Neuronal stem cell (in vitro differentiated cells): Measurements from ENCODE around the gene CBX3.

Experiments used
- DNase-seq: peaks from one replicate; pipeline ENCODE4 v3.0.0-alpha.2; 2013; ENCODE audit warnings: low spot score
- H2AFZ ChIP-seq: one replicate; pipeline ENCODE4 v1.6.1; 2013; ENCODE audit warnings: mild to moderate bottlenecking, low read length, inconsistent platforms
- H2AK5ac ChIP-seq: 2 replicates; pipeline ENCODE4 v1.6.1; 2013; ENCODE audit warnings: low read depth, mild to moderate bottlenecking, inconsistent platforms, low read length, moderate library complexity, mixed read lengths
- H2BK120ac ChIP-seq: 2 replicates; pipeline ENCODE4 v1.6.1; 2013; ENCODE audit warnings: low read depth, mild to moderate bottlenecking, inconsistent platforms, low read length, moderate library complexity, mixed read lengths
- H2BK12ac ChIP-seq: one replicate; pipeline ENCODE4 v1.6.1; 2013; ENCODE audit warnings: low read length, inconsistent platforms
- H2BK15ac ChIP-seq: 2 replicates; pipeline ENCODE4 v1.6.1; 2013; ENCODE audit warnings: mild to moderate bottlenecking, low read length, inconsistent platforms, mixed read lengths
- H2BK5ac ChIP-seq: one replicate; pipeline ENCODE4 v1.6.1; 2013; ENCODE audit warnings: inconsistent platforms, mild to moderate bottlenecking, low read length, moderate library complexity
- H3K14ac ChIP-seq: one replicate; pipeline ENCODE4 v1.6.1; 2013; ENCODE audit warnings: low read length, inconsistent platforms
- H3K18ac ChIP-seq: 2 replicates; pipeline ENCODE4 v1.6.1; 2013; ENCODE audit warnings: low read length, inconsistent platforms
- H3K23ac ChIP-seq: 2 replicates; pipeline ENCODE4 v1.6.1; 2013; ENCODE audit warnings: low read depth, mild to moderate bottlenecking, mixed read lengths, low read length, inconsistent platforms; ENCODE audit not compliant: poor library complexity
- H3K27ac ChIP-seq: replicated peaks from 3 replicates; pipeline ENCODE4 v1.5.1; 2013; ENCODE audit warnings: low read length, inconsistent platforms
- H3K27me3 ChIP-seq, 3 experiments: 2 replicates each; pipeline ENCODE4 v1.6.1; 2013; ENCODE audit warnings: low read length in 3 of 3, mild to moderate bottlenecking in 2 of 3, inconsistent platforms in 1 of 3, low read depth in 1 of 3, mixed read lengths in 1 of 3, moderate library complexity in 1 of 3; ENCODE audit not compliant: control insufficient read depth in 3 of 3, insufficient read depth in 3 of 3
- H3K36me3 ChIP-seq, 2 donors: replicated peaks in 1 of 2; 2 replicates each; pipeline ENCODE4 v1.6.1; 2013; ENCODE audit warnings: low read length in 2 of 2; ENCODE audit not compliant: control insufficient read depth in 2 of 2, insufficient read depth in 2 of 2
- H3K4ac ChIP-seq: 2 replicates; pipeline ENCODE4 v1.6.1; 2013; ENCODE audit warnings: inconsistent platforms, mild to moderate bottlenecking, low read length, moderate library complexity
- H3K4me1 ChIP-seq, 2 donors: 1 replicate in 1 of 2; 2 replicates in 1 of 2; pipeline ENCODE4 v1.6.1; 2013; ENCODE audit warnings: low read length in 2 of 2, low read depth in 1 of 2; ENCODE audit not compliant: control insufficient read depth in 2 of 2, insufficient read depth in 1 of 2
- H3K4me2 ChIP-seq: one replicate; pipeline ENCODE4 v1.6.1; 2013; ENCODE audit warnings: mild to moderate bottlenecking, low read length, inconsistent platforms; ENCODE audit not compliant: insufficient read depth, poor library complexity, severe bottlenecking
- H3K4me3 ChIP-seq, 2 donors: 2 replicates each; pipeline ENCODE4 v1.5.1; 2013; ENCODE audit warnings: low read length in 2 of 2, mild to moderate bottlenecking in 2 of 2, inconsistent platforms in 1 of 2, moderate library complexity in 1 of 2
- H3K79me1 ChIP-seq: one replicate; pipeline ENCODE4 v1.6.1; 2013; ENCODE audit warnings: low read depth, mild to moderate bottlenecking, inconsistent platforms, low read length, moderate library complexity
- H3K9ac ChIP-seq: one replicate; pipeline ENCODE4 v1.6.1; 2013; ENCODE audit warnings: mild to moderate bottlenecking, low read depth, low read length, inconsistent platforms; ENCODE audit not compliant: poor library complexity
- H3K9me3 ChIP-seq, 2 donors: replicated peaks in 1 of 2; 2 replicates each; pipeline versions ENCODE3 to v1.6.1; 2013; ENCODE audit warnings: low read length in 2 of 2, mild to moderate bottlenecking in 2 of 2, inconsistent platforms in 1 of 2, low read depth in 1 of 2, mixed read lengths in 1 of 2, moderate library complexity in 1 of 2; ENCODE audit not compliant: control insufficient read depth in 2 of 2, insufficient read depth in 1 of 2
- H4K8ac ChIP-seq: one replicate; pipeline ENCODE4 v1.6.1; 2013; ENCODE audit warnings: low read depth, mild to moderate bottlenecking, inconsistent platforms, low read length, moderate library complexity
- H4K91ac ChIP-seq: one replicate; pipeline ENCODE4 v1.6.1; 2013; ENCODE audit warnings: low read length, low read depth, mild to moderate bottlenecking, inconsistent platforms; ENCODE audit not compliant: poor library complexity
- WGBS, 2 donors: extraction: QIAGEN DNeasy Blood & Tissue Kit; methylation state at CpG; one replicate each; pipeline ENCODE4 v1.1.7; 2013; ENCODE audit warnings: missing lambda C conversion rate in 2 of 2, mixed read lengths in 1 of 2; ENCODE audit not compliant: insufficient read length in 2 of 2, insufficient replicate concordance in 1 of 2; ENCODE audit errors: extremely low coverage in 2 of 2; 5-methylcytosine and 5-hydroxymethylcytosine counted together

Gene CBX3

GRCh38 chr7:26224359-26224758, 22.8 kb downstream of the CBX3 start:
- H2BK5ac ChIP-seq: no peak overlapping the region
- no peak for DNase-seq
- H2BK12ac ChIP-seq: no peak overlapping the region
- no peak overlapping the region for H4K91ac ChIP-seq
- H3K27ac ChIP-seq: no peak overlapping the region
- H3K4me2 ChIP-seq: no peak overlapping the region
- no CpG with 5 or more reads among the region's 5 CpGs for WGBS, 2 donors
- no peaks in the 10 kb centered on the region for H3K4me1 ChIP-seq
- H3K4me3 ChIP-seq: no peak overlapping the region
- H2AFZ ChIP-seq: no peak overlapping the region
- no peak overlapping the region for H3K4ac ChIP-seq
- no peaks in the 10 kb centered on the region for H3K27me3 ChIP-seq
- H3K79me1 ChIP-seq: no peaks in the 10 kb centered on the region
- no peak overlapping the region for H3K18ac ChIP-seq
- H3K14ac ChIP-seq: no peak overlapping the region
- no peak overlapping the region for H2BK15ac ChIP-seq
- no peak overlapping the region for H3K9ac ChIP-seq
- H3K9me3 ChIP-seq: peaks cover 0 to 4% of the 10 kb centered on the region in 2 donors
- H3K36me3 ChIP-seq: no peaks in the 10 kb centered on the region
- H2BK120ac ChIP-seq: no peak overlapping the region
- no peak overlapping the region for H3K23ac ChIP-seq
- no peak overlapping the region for H2AK5ac ChIP-seq
- no peak overlapping the region for H4K8ac ChIP-seq

GRCh38 chr7:26227987-26228386, 26.4 kb downstream of the CBX3 start:
- WGBS, 2 donors: no CpG with 5 or more reads among the region's 2 CpGs
- H3K79me1 ChIP-seq: no peaks in the 10 kb centered on the region
- H2BK120ac ChIP-seq: no peak overlapping the region
- no peak overlapping the region for H3K14ac ChIP-seq
- no peak overlapping the region for H3K4me2 ChIP-seq
- no peak overlapping the region for H3K23ac ChIP-seq
- no peak overlapping the region for H3K18ac ChIP-seq
- no peak overlapping the region for H3K27ac ChIP-seq
- H3K4me3 ChIP-seq: no peak overlapping the region
- H2BK5ac ChIP-seq: no peak overlapping the region
- no peak overlapping the region for H4K91ac ChIP-seq
- H2AK5ac ChIP-seq: no peak overlapping the region
- H2BK15ac ChIP-seq: no peak overlapping the region
- no peak for DNase-seq
- peaks cover 0 to 4% of the 10 kb centered on the region in 2 donors for H3K9me3 ChIP-seq
- no peaks in the 10 kb centered on the region for H3K27me3 ChIP-seq
- no peaks in the 10 kb centered on the region for H3K36me3 ChIP-seq
- H2BK12ac ChIP-seq: no peak overlapping the region
- no peaks in the 10 kb centered on the region for H3K4me1 ChIP-seq
- no peak overlapping the region for H4K8ac ChIP-seq
- no peak overlapping the region for H3K4ac ChIP-seq
- no peak overlapping the region for H3K9ac ChIP-seq
- no peak overlapping the region for H2AFZ ChIP-seq

GRCh38 chr7:26233902-26234511, 32.5 kb downstream of the CBX3 start:
- Histone ChIP-seq H4K8ac (no peak overlapping the region), H2BK12ac (no peak overlapping the region), H3K18ac (no peak overlapping the region), H2BK120ac (no peak overlapping the region), H3K36me3 (no peaks in the 10 kb centered on the region), H3K9ac (peak overlapping the region; percentile 22), H3K14ac (no peak overlapping the region), H3K4ac (no peak overlapping the region), H3K79me1 (no peaks in the 10 kb centered on the region), H3K27me3 (peaks cover 0 to 10% (median 0%) of the 10 kb centered on the region in 3 experiments), H2AFZ (no peak overlapping the region), H2BK15ac (no peak overlapping the region), H3K4me3 (no peak overlapping the region), H4K91ac (no peak overlapping the region), H3K23ac (no peak overlapping the region), H2BK5ac (no peak overlapping the region), H2AK5ac (no peak overlapping the region), H3K9me3 (no peaks in the 10 kb centered on the region), H3K4me2 (no peak overlapping the region), H3K27ac (no peak overlapping the region), H3K4me1 (no peaks in the 10 kb centered on the region)
- no CpG with 5 or more reads among the region's 5 CpGs for WGBS, 2 donors
- DNase-seq: no peak

GRCh38 chr7:26237035-26237807, 35.7 kb downstream of the CBX3 start:
- H2AFZ ChIP-seq: no peak overlapping the region
- H2BK12ac ChIP-seq: no peak overlapping the region
- no peak overlapping the region for H3K4ac ChIP-seq
- no peak overlapping the region for H3K4me3 ChIP-seq
- no peak overlapping the region for H3K18ac ChIP-seq
- WGBS, 2 donors: no CpG with 5 or more reads among the region's 6 CpGs
- H2BK15ac ChIP-seq: no peak overlapping the region
- H3K23ac ChIP-seq: no peak overlapping the region
- H3K9ac ChIP-seq: no peak overlapping the region
- H2AK5ac ChIP-seq: no peak overlapping the region
- no peak overlapping the region for H3K14ac ChIP-seq
- H2BK120ac ChIP-seq: no peak overlapping the region
- H3K27ac ChIP-seq: no peak overlapping the region
- no peak overlapping the region for H3K4me2 ChIP-seq
- no peaks in the 10 kb centered on the region for H3K79me1 ChIP-seq
- no peaks in the 10 kb centered on the region for H3K4me1 ChIP-seq
- no peak overlapping the region for H2BK5ac ChIP-seq
- peaks cover 0 to 10% (median 0%) of the 10 kb centered on the region in 3 experiments for H3K27me3 ChIP-seq
- no peaks in the 10 kb centered on the region for H3K9me3 ChIP-seq
- DNase-seq: no peak
- H3K36me3 ChIP-seq: no peaks in the 10 kb centered on the region
- H4K8ac ChIP-seq: no peak overlapping the region
- no peak overlapping the region for H4K91ac ChIP-seq
